Measurements from ENCODE around the gene PCDH9.

DNA sequence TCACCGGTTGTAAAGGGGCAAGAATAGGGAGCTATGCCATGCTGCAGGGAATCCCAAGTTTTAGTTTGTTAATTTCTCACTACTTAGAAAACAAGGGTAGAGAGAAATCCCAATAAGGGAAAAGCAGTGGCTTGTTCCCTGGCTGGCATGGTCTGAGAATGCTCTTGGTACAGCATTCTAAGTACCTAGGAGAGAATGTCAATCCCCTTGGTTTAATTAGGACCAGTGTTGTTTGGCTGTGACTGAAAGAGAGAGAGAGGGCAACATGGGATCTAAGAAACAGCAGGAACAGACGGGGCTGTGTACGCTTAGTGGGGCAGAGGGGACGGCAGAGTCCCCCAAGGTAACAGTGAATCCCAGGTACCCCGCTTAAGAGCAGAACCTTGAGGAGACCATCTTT lies 228.8 kb downstream of the PCDH9 start:
- TF ChIP-seq, protein P1, sequence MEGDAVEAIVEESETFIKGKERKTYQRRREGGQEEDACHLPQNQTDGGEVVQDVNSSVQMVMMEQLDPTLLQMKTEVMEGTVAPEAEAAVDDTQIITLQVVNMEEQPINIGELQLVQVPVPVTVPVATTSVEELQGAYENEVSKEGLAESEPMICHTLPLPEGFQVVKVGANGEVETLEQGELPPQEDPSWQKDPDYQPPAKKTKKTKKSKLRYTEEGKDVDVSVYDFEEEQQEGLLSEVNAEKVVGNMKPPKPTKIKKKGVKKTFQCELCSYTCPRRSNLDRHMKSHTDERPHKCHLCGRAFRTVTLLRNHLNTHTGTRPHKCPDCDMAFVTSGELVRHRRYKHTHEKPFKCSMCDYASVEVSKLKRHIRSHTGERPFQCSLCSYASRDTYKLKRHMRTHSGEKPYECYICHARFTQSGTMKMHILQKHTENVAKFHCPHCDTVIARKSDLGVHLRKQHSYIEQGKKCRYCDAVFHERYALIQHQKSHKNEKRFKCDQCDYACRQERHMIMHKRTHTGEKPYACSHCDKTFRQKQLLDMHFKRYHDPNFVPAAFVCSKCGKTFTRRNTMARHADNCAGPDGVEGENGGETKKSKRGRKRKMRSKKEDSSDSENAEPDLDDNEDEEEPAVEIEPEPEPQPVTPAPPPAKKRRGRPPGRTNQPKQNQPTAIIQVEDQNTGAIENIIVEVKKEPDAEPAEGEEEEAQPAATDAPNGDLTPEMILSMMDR (conservative IDR thresholded peaks at IDR 0.05; ENCODE audit: low read depth in 2 of 2): no peak
- TF ChIP-seq, protein P2, sequence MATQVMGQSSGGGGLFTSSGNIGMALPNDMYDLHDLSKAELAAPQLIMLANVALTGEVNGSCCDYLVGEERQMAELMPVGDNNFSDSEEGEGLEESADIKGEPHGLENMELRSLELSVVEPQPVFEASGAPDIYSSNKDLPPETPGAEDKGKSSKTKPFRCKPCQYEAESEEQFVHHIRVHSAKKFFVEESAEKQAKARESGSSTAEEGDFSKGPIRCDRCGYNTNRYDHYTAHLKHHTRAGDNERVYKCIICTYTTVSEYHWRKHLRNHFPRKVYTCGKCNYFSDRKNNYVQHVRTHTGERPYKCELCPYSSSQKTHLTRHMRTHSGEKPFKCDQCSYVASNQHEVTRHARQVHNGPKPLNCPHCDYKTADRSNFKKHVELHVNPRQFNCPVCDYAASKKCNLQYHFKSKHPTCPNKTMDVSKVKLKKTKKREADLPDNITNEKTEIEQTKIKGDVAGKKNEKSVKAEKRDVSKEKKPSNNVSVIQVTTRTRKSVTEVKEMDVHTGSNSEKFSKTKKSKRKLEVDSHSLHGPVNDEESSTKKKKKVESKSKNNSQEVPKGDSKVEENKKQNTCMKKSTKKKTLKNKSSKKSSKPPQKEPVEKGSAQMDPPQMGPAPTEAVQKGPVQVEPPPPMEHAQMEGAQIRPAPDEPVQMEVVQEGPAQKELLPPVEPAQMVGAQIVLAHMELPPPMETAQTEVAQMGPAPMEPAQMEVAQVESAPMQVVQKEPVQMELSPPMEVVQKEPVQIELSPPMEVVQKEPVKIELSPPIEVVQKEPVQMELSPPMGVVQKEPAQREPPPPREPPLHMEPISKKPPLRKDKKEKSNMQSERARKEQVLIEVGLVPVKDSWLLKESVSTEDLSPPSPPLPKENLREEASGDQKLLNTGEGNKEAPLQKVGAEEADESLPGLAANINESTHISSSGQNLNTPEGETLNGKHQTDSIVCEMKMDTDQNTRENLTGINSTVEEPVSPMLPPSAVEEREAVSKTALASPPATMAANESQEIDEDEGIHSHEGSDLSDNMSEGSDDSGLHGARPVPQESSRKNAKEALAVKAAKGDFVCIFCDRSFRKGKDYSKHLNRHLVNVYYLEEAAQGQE (IDR thresholded peaks at IDR 0.05; ENCODE audit: unreplicated experiment): no peak
- TF ChIP-seq ZNF331 (CRISPR knock-in tag; IDR thresholded peaks at IDR 0.05; ENCODE audit: low read depth) (no peak), POLR2AphosphoS5 (IDR thresholded peaks at IDR 0.05; ENCODE audit: low read depth) (no peak), CREB1 (CRISPR knock-in tag; IDR thresholded peaks at IDR 0.05; ENCODE audit: low read depth) (no peak), EZH2 (IDR thresholded peaks at IDR 0.05; ENCODE audit: low read depth, unreplicated experiment) (no peak), EZH2phosphoT487 (IDR thresholded peaks at IDR 0.05; ENCODE audit: unreplicated experiment) (no peak)

Data from GM23338 (cell line).